CD14-positive monocyte (primary cell): ENCODE results near the gene LINC00632. TPM values are rescaled to one million over a fixed set of nuclear protein-coding genes. Genes with fewer than 3 reads are reported as not detected.

Experiments used
- DNase-seq, 3 donors: peaks; one replicate each; pipeline ENCODE4 v3.0.0-alpha.2; 2011 to 2022
- H2AFZ ChIP-seq: 2 replicates; pipeline ENCODE4 v1.6.0; 2012; ENCODE audit warnings: mild to moderate bottlenecking, low read depth, low read length, inconsistent platforms; ENCODE audit not compliant: insufficient read depth, poor library complexity, severe bottlenecking
- H3K27ac ChIP-seq, 2 donors: 1 replicate in 1 of 2; 2 replicates in 1 of 2; pipeline ENCODE4 v1.5.1; 2012 to 2013; ENCODE audit warnings: low read length in 2 of 2, control low read depth in 1 of 2, inconsistent platforms in 1 of 2, low read depth in 1 of 2, mild to moderate bottlenecking in 1 of 2
- H3K27me3 ChIP-seq, 2 donors: one replicate each; pipeline versions ENCODE4 v1.6.0 to v1.6.1; 2011 to 2013; ENCODE audit warnings: low read length in 2 of 2; ENCODE audit not compliant: control insufficient read depth in 2 of 2, insufficient read depth in 2 of 2
- H3K36me3 ChIP-seq, 2 donors: replicated peaks in 1 of 2; 1 replicate in 1 of 2; 2 replicates in 1 of 2; pipeline versions ENCODE4 v1.5.1 to v1.6.1; 2012 to 2013; ENCODE audit warnings: low read length in 2 of 2, control low read depth in 1 of 2, inconsistent platforms in 1 of 2, mild to moderate bottlenecking in 1 of 2; ENCODE audit not compliant: insufficient read depth in 2 of 2, control insufficient read depth in 1 of 2
- H3K4me1 ChIP-seq, 2 donors: 1 replicate in 1 of 2; 2 replicates in 1 of 2; pipeline versions ENCODE4 v1.5.1 to v1.6.1; 2012 to 2013; ENCODE audit warnings: low read length in 2 of 2, control low read depth in 1 of 2, inconsistent platforms in 1 of 2, mild to moderate bottlenecking in 1 of 2, moderate library complexity in 1 of 2; ENCODE audit not compliant: insufficient read depth in 2 of 2, control insufficient read depth in 1 of 2
- H3K4me2 ChIP-seq: replicated peaks from 2 replicates; pipeline ENCODE3; 2012; ENCODE audit warnings: low read length, moderate library complexity, mild to moderate bottlenecking; ENCODE audit not compliant: poor library complexity, severe bottlenecking; ENCODE audit errors: extremely low read depth
- H3K4me3 ChIP-seq, 3 experiments: fragments of 200-600 bp in 1 of 3; sonication (generic) in 1 of 3; replicated peaks in 1 of 3; 1 replicate in 2 of 3; 2 replicates in 1 of 3; pipeline ENCODE4 v1.5.1; 2011 to 2013; ENCODE audit warnings: low read length in 3 of 3, mild to moderate bottlenecking in 3 of 3, control low read depth in 2 of 3, low read depth in 2 of 3, inconsistent platforms in 1 of 3, moderate library complexity in 1 of 3
- H3K79me2 ChIP-seq: 2 replicates; pipeline ENCODE4 v1.6.0; 2012; ENCODE audit warnings: mild to moderate bottlenecking, control low read depth, inconsistent platforms, low read length, moderate library complexity; ENCODE audit not compliant: insufficient read depth
- H3K9ac ChIP-seq: 2 replicates; pipeline ENCODE4 v1.6.0; 2017; ENCODE audit warnings: low read length, mild to moderate bottlenecking; ENCODE audit not compliant: insufficient read depth, poor library complexity, severe bottlenecking
- H3K9me3 ChIP-seq, 2 donors: replicated peaks in 1 of 2; 1 replicate in 1 of 2; 2 replicates in 1 of 2; pipeline versions ENCODE4 v1.5.1 to v1.6.1; 2012 to 2013; ENCODE audit warnings: low read length in 2 of 2, control low read depth in 1 of 2; ENCODE audit not compliant: control insufficient read depth in 1 of 2, insufficient read depth in 1 of 2
- H4K20me1 ChIP-seq: 2 replicates; pipeline ENCODE4 v1.6.0; 2012; ENCODE audit warnings: mild to moderate bottlenecking, low read length, control low read depth, moderate library complexity; ENCODE audit not compliant: insufficient read depth
- H3K27ac Mint-ChIP-seq, 7 donors: one replicate each; pipeline ENCODE4 v1.8.0; 2020; ENCODE audit warnings: mild to moderate bottlenecking in 7 of 7, mixed read lengths in 7 of 7, moderate library complexity in 6 of 7, inconsistent platforms in 2 of 7
- H3K27me3 Mint-ChIP-seq, 3 donors: one replicate each; pipeline ENCODE4 v1.8.0; 2021 to 2022; ENCODE audit warnings: low read depth in 3 of 3, mild to moderate bottlenecking in 3 of 3, mixed read lengths in 3 of 3, moderate library complexity in 3 of 3, inconsistent platforms in 1 of 3
- H3K36me3 Mint-ChIP-seq, 2 donors: one replicate each; pipeline ENCODE4 v1.8.0; 2020; ENCODE audit warnings: mixed read lengths in 2 of 2, inconsistent platforms in 1 of 2, mild to moderate bottlenecking in 1 of 2
- H3K4me1 Mint-ChIP-seq: one replicate; pipeline ENCODE4 v1.8.0; 2020; ENCODE audit warnings: mild to moderate bottlenecking, mixed read lengths
- H3K4me3 Mint-ChIP-seq, 2 donors: one replicate each; pipeline ENCODE4 v1.8.0; 2020; ENCODE audit warnings: mild to moderate bottlenecking in 2 of 2, mixed read lengths in 2 of 2, moderate library complexity in 1 of 2
- H3K9me3 Mint-ChIP-seq, 7 donors: one replicate each; pipeline ENCODE4 v1.8.0; 2020 to 2022; ENCODE audit warnings: mixed read lengths in 7 of 7, mild to moderate bottlenecking in 6 of 7, moderate library complexity in 6 of 7, inconsistent platforms in 2 of 7
- WGBS: methylation state at CpG from one replicate; pipeline ENCODE4 v1.1.5; 2013; ENCODE audit warnings: missing lambda C conversion rate; ENCODE audit not compliant: insufficient coverage; 5-methylcytosine and 5-hydroxymethylcytosine counted together
- intact Hi-C, 2 donors: fragments of 100-400 bp; cut with micrococcal nuclease; formaldehyde crosslinking; loops; one replicate each; pipeline versions ENCODE4 v1.15.0 to v1.15.1; 2023
- polyA plus RNA-seq, 3 donors: library from polyadenylated mRNA; depleted of rRNA in 1 of 3; unstranded in 2 of 3; stranded (reverse) in 1 of 3; fragments of 300-500 nt in 2 of 3; fragments of >200 nt in 1 of 3; fragmentation: Illumina TruSeq in 2 of 3; gene quantifications; 1 replicate in 2 of 3; 2 replicates in 1 of 3; pipeline ENCODE4 v1.2.3, GENCODE V29; 2012 to 2021
- TF ChIP-seq, protein P1 (sequence below): fragments of 200-600 bp; IDR thresholded peaks from one replicate; pipeline ENCODE4 v1.8.0; 2022; ENCODE audit warnings: antibody characterized with exemption, mild to moderate bottlenecking

The LINC00632 gene
- polyA plus RNA-seq, 3 donors = not detected

- no peaks in the 10 kb centered on the region for H3K79me2 ChIP-seq
- no peak overlapping the region for H3K4me3 ChIP-seq
- no peak for DNase-seq
- Mint-ChIP-seq H3K27me3 (peaks cover 29 to 32% (median 30%) of the 10 kb centered on the region in 3 donors), H3K36me3 (no peaks in the 10 kb centered on the region), H3K9me3 (peaks cover 0 to 11% (median 0%) of the 10 kb centered on the region in 7 donors), H3K4me3 (no peak overlapping the region), H3K27ac (no peak overlapping the region), H3K4me1 (peaks cover 3% of the 10 kb centered on the region)
- no peak overlapping the region for H3K9ac ChIP-seq
- no peaks in the 10 kb centered on the region for H3K36me3 ChIP-seq
- H3K27me3 ChIP-seq = peaks cover 18 to 28% of the 10 kb centered on the region in 2 donors
- intact Hi-C loops = no loop called here
- no peaks in the 10 kb centered on the region for H3K4me1 ChIP-seq
- H3K9me3 ChIP-seq = no peaks in the 10 kb centered on the region
- no peak overlapping the region for H3K27ac ChIP-seq
- H4K20me1 ChIP-seq = no peaks in the 10 kb centered on the region
- no CpG with 5 or more reads among the region's 3 CpGs for WGBS
- TF ChIP-seq, protein P1, sequence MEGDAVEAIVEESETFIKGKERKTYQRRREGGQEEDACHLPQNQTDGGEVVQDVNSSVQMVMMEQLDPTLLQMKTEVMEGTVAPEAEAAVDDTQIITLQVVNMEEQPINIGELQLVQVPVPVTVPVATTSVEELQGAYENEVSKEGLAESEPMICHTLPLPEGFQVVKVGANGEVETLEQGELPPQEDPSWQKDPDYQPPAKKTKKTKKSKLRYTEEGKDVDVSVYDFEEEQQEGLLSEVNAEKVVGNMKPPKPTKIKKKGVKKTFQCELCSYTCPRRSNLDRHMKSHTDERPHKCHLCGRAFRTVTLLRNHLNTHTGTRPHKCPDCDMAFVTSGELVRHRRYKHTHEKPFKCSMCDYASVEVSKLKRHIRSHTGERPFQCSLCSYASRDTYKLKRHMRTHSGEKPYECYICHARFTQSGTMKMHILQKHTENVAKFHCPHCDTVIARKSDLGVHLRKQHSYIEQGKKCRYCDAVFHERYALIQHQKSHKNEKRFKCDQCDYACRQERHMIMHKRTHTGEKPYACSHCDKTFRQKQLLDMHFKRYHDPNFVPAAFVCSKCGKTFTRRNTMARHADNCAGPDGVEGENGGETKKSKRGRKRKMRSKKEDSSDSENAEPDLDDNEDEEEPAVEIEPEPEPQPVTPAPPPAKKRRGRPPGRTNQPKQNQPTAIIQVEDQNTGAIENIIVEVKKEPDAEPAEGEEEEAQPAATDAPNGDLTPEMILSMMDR = no peak
- H3K4me2 ChIP-seq = no peak overlapping the region
- no peak overlapping the region for H2AFZ ChIP-seq
These were observed 58.1 kb downstream of the LINC00632 start for GRCh38 chrX:140767646-140768045.

DNA sequence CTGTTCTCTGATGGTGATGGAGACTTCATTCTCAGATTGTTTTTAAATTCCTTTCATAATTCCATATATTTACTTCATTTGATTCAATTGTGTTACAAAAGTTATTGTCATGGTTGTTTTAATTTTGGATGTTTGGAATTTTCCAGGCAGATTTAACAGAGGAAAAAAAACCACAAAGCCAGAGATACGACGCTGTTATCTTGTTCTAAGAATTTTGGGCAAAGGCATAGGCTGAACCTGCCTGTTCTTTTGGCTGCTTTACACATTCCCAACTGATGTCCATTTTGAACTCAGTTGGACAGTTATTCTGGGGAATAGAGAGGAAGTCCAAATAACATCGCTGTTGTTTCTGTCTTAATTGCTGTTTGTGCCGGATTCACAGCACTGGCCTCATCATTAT, 65.7 kb downstream of the LINC00632 start:
- Mint-ChIP-seq H3K27me3 (peaks cover 0 to 5% (median 3%) of the 10 kb centered on the region in 3 donors), H3K4me1 (no peaks in the 10 kb centered on the region), H3K4me3 (no peak overlapping the region), H3K36me3 (no peaks in the 10 kb centered on the region), H3K27ac (no peak overlapping the region), H3K9me3 (no peaks in the 10 kb centered on the region)
- Histone ChIP-seq H3K4me2 (no peak overlapping the region), H3K9me3 (no peaks in the 10 kb centered on the region), H3K27ac (no peak overlapping the region), H4K20me1 (no peaks in the 10 kb centered on the region), H3K36me3 (no peaks in the 10 kb centered on the region), H3K79me2 (no peaks in the 10 kb centered on the region), H2AFZ (no peak overlapping the region), H3K4me3 (no peak overlapping the region), H3K9ac (no peak overlapping the region), H3K27me3 (no peaks in the 10 kb centered on the region), H3K4me1 (no peaks in the 10 kb centered on the region)
- intact Hi-C loops = no loop called here
- DNase-seq = no peak
- TF ChIP-seq, protein P1 = no peak
- WGBS = no CpG with 5 or more reads among the region's 4 CpGs
